Calu3 (cell line): ENCODE data around the gene CYB5D1. TPM values are rescaled to one million over a fixed set of nuclear protein-coding genes. Genes with fewer than 3 reads are reported as not detected.
A peak's percentile ranks its signal among the peaks of the same experiment; 100 is the strongest.

Experiments
- BruUV-seq: library from RNA; stranded (reverse); fragments of 400-500 nt; replicated peaks from 2 replicates; lab custom pipeline; 2021; lab: Mats Ljungman, UMichigan
- CTCF ChIA-PET: fragments of 300-600 bp; sonication (Branson Sonifier 250); formaldehyde crosslinking; loops from one replicate; lab custom pipeline; 2022; ENCODE audit warnings: antibody characterized with exemption; lab: Charles Lee
- DNase-seq: peaks from one replicate; pipeline ENCODE4 v3.0.0; 2022
- H3K27ac Mint-ChIP-seq: one replicate; pipeline ENCODE4 v1.8.0; 2022; ENCODE audit warnings: mixed read lengths; ENCODE audit not compliant: unreplicated experiment
- H3K27me3 Mint-ChIP-seq: one replicate; pipeline ENCODE4 v1.8.0; 2022; ENCODE audit warnings: mixed read lengths; ENCODE audit not compliant: unreplicated experiment
- H3K36me3 Mint-ChIP-seq: one replicate; pipeline ENCODE4 v1.8.0; 2022; ENCODE audit warnings: mild to moderate bottlenecking, moderate library complexity, mixed read lengths; ENCODE audit not compliant: insufficient read depth, unreplicated experiment
- H3K4me1 Mint-ChIP-seq: one replicate; pipeline ENCODE4 v1.8.0; 2022; ENCODE audit warnings: mild to moderate bottlenecking, low read depth, mixed read lengths; ENCODE audit not compliant: unreplicated experiment
- H3K4me3 Mint-ChIP-seq: one replicate; pipeline ENCODE4 v1.8.0; 2022; ENCODE audit warnings: mild to moderate bottlenecking, low read depth, moderate library complexity, mixed read lengths; ENCODE audit not compliant: unreplicated experiment
- H3K9me3 Mint-ChIP-seq: one replicate; pipeline ENCODE4 v1.8.0; 2022; ENCODE audit warnings: low read depth, mixed read lengths; ENCODE audit not compliant: unreplicated experiment
- intact Hi-C: fragments of 100-400 bp; cut with micrococcal nuclease; formaldehyde crosslinking; loops from one replicate; pipeline ENCODE4 v1.10.0; 2022; ENCODE audit not compliant: unreplicated experiment
- total RNA-seq: library from RNA; stranded (reverse); gene quantifications from 2 replicates; pipeline ENCODE4 v1.2.3, GENCODE V29; 2022
- TF ChIP-seq, protein P1 (sequence below): fragments of 200-600 bp; IDR thresholded peaks from one replicate; pipeline ENCODE4 v1.8.0; 2022; ENCODE audit warnings: antibody characterized with exemption; ENCODE audit not compliant: unreplicated experiment

Gene CYB5D1
- total RNA-seq, 1 experiment from 2014 or later = 8.0 TPM

- peak; percentile 17 for DNase-seq
- Mint-ChIP-seq H3K9me3 (no peaks in the 10 kb centered on the region), H3K27ac (no peak overlapping the region), H3K4me3 (no peak overlapping the region), H3K27me3 (no peaks in the 10 kb centered on the region), H3K4me1 (no peaks in the 10 kb centered on the region), H3K36me3 (peaks cover 10% of the 10 kb centered on the region)
- CTCF ChIA-PET = interaction anchor here (0.7 to 1.0 kb wide), 2 partner anchors 97 to 174 kb away, joined by 3 to 4 read pairs; no protein-coding TSS in a partner anchor
- BruUV-seq = no TSS peak
- TF ChIP-seq, protein P1, sequence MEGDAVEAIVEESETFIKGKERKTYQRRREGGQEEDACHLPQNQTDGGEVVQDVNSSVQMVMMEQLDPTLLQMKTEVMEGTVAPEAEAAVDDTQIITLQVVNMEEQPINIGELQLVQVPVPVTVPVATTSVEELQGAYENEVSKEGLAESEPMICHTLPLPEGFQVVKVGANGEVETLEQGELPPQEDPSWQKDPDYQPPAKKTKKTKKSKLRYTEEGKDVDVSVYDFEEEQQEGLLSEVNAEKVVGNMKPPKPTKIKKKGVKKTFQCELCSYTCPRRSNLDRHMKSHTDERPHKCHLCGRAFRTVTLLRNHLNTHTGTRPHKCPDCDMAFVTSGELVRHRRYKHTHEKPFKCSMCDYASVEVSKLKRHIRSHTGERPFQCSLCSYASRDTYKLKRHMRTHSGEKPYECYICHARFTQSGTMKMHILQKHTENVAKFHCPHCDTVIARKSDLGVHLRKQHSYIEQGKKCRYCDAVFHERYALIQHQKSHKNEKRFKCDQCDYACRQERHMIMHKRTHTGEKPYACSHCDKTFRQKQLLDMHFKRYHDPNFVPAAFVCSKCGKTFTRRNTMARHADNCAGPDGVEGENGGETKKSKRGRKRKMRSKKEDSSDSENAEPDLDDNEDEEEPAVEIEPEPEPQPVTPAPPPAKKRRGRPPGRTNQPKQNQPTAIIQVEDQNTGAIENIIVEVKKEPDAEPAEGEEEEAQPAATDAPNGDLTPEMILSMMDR = no peak
- intact Hi-C loops = loop anchor here (10.0 kb wide), 1 partner anchor 51 kb away; the partner anchor contains the start of genes CNTROB and TRAPPC1
These were observed 26.1 kb downstream of the CYB5D1 start for GRCh38 chr17:7883781-7884386.

DNA sequence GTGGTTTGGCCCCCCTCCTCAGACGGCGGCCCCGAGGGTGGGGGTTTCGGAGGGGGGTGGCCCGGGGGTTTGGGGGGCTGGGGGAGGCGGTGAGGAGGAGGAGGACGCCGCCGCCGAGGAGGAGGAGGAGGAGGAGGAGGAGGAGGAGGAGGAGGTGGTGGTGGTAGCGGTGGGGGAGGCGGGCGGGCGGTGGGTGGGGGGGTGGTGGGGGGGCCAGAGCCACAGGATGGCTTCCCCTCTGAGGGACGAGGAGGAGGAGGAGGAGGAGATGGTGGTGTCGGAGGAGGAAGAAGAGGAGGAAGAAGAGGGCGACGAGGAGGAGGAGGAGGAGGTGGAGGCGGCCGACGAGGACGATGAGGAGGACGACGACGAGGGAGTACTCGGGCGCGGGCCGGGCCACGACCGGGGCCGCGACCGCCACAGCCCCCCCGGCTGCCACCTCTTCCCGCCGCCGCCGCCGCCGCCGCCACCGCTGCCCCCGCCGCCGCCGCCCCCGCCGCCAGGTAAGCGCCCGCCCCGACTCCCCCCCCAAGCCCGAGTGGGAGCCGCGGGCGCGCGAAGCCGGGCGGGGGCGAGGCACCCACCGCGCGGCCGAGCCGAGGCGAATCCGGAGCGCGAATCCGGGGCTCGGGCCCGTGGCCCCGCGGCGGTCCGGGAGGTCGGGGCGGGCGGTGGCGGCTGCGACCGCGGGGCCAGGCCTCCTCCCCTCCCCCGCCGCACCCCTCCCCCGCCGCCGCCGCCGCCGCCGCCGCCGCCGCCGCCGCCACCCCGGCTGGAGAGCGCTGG is 27.0 kb downstream of the CYB5D1 start:
- Mint-ChIP-seq H3K4me1 (no peaks in the 10 kb centered on the region), H3K4me3 (no peak overlapping the region), H3K36me3 (peaks cover 10% of the 10 kb centered on the region), H3K9me3 (no peaks in the 10 kb centered on the region), H3K27ac (no peak overlapping the region), H3K27me3 (no peaks in the 10 kb centered on the region)
- DNase-seq = peak; percentile 8
- intact Hi-C loops = loop anchor here (10.0 kb wide), 1 partner anchor 50 kb away; the partner anchor contains the start of genes CNTROB and TRAPPC1
- TF ChIP-seq, protein P1 = no peak
- CTCF ChIA-PET = interaction anchor here (0.7 kb wide), 2 partner anchors 48 to 50 kb away, joined by 4 to 5 read pairs; no protein-coding TSS in a partner anchor
- BruUV-seq = no TSS peak

DNA sequence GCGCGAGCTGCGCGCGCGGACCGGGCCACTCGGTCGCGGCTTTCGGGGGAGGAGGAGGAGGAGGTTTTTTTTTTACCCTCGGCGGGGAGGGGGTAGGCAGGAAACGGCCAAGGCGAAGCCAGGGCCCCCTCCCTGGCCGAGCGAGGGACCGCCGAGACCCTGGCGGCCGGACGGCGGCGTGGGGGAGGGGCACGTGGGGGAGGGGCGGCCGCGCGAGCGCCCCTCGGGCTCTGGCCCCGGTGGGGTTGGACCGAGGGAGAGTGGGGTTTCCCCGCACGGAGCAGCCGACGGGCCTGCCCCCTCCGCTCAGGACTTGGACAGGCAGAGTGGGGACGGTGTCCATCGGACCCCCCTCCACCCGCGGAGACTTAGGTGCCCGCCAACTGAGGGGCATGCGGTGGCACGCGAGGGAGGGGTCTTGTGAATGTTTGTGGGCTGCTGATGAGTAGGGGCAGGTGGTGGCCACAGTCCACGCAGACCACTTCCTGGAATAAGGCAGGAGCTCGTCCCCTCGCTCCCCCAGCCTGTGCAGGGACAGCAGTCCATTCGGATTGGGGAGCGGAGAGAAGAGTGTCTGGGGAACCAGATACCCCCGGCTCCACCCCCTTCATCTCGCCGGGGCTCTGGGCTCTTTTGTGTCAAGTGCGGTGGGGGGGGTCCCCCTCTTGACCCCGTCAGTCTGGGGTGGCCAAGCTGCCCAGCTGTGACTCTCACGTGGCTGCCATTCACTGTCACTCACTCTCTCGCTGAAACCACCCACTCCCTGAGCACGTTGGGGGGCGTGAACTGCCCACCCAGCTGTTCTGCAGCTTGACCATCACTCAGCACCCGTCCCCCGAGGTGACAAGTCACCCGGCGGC is 27.8 kb downstream of the CYB5D1 start:
- no TSS peak for BruUV-seq
- H3K4me3 Mint-ChIP-seq = no peak overlapping the region
- intact Hi-C loops = loop anchor here (10.0 kb wide), 1 partner anchor 49 kb away; the partner anchor contains the start of genes CNTROB and TRAPPC1

More for the DNA sequence above, 27.8 kb downstream of the CYB5D1 start:
- CTCF ChIA-PET = interaction anchor here (0.6 to 0.7 kb wide), 3 partner anchors 23 to 51 kb away, joined by 4 to 6 read pairs (median 5); no protein-coding TSS in a partner anchor
- H3K36me3 Mint-ChIP-seq = peaks cover 16% of the 10 kb centered on the region
- peak; percentile 45 for DNase-seq
- no peak overlapping the region for H3K27ac Mint-ChIP-seq
- H3K27me3 Mint-ChIP-seq = no peaks in the 10 kb centered on the region
- TF ChIP-seq, protein P1 = no peak
- no peaks in the 10 kb centered on the region for H3K9me3 Mint-ChIP-seq
- peaks cover 6% of the 10 kb centered on the region for H3K4me1 Mint-ChIP-seq
